HUES48 (cell line): ENCODE measurements around the gene FBXO11.
A peak's percentile ranks its signal among the peaks of the same experiment; 100 is the strongest.
"Not testable (repeated sequence)": the region's sequence is repeated elsewhere in the genome, so short reads cannot be mapped to it uniquely, and the experiment has no call there.

Source experiments
- H3K27ac ChIP-seq: one replicate; pipeline ENCODE4 v1.7.0; 2013; ENCODE audit warnings: low read depth, low read length, inconsistent platforms
- H3K27me3 ChIP-seq: 2 replicates; pipeline ENCODE4 v1.6.1; 2013; ENCODE audit warnings: mild to moderate bottlenecking, low read length; ENCODE audit not compliant: control insufficient read depth, insufficient read depth
- H3K36me3 ChIP-seq: 2 replicates; pipeline ENCODE4 v1.6.1; 2013; ENCODE audit warnings: low read length; ENCODE audit not compliant: control insufficient read depth, insufficient read depth
- H3K4me1 ChIP-seq: 2 replicates; pipeline ENCODE4 v1.6.1; 2013; ENCODE audit warnings: mild to moderate bottlenecking, low read length; ENCODE audit not compliant: control insufficient read depth, insufficient read depth
- H3K4me3 ChIP-seq: 2 replicates; pipeline ENCODE4 v1.5.1; 2013; ENCODE audit warnings: mild to moderate bottlenecking, low read depth, low read length
- H3K9ac ChIP-seq: 2 replicates; pipeline ENCODE4 v1.6.1; 2013; ENCODE audit warnings: mild to moderate bottlenecking, low read depth, low read length, moderate library complexity
- H3K9me3 ChIP-seq: 2 replicates; pipeline ENCODE4 v1.6.1; 2013; ENCODE audit warnings: low read length; ENCODE audit not compliant: control insufficient read depth, insufficient read depth

Gene FBXO11

GRCh38 chr2:47870641-47871540 is 35.4 kb downstream of the FBXO11 start:
- H3K27me3 ChIP-seq = no peaks in the 10 kb centered on the region
- H3K36me3 ChIP-seq = no peaks in the 10 kb centered on the region
- 0 out of 2 replicates have a peak overlapping the region, but pooled peaks have one; percentile 1 for H3K9ac ChIP-seq
- H3K27ac ChIP-seq = peak overlapping the region; percentile 38
- H3K9me3 ChIP-seq = no peaks in the 10 kb centered on the region
- H3K4me3 ChIP-seq = no peak overlapping the region
- peaks cover 38% of the 10 kb centered on the region for H3K4me1 ChIP-seq

DNA sequence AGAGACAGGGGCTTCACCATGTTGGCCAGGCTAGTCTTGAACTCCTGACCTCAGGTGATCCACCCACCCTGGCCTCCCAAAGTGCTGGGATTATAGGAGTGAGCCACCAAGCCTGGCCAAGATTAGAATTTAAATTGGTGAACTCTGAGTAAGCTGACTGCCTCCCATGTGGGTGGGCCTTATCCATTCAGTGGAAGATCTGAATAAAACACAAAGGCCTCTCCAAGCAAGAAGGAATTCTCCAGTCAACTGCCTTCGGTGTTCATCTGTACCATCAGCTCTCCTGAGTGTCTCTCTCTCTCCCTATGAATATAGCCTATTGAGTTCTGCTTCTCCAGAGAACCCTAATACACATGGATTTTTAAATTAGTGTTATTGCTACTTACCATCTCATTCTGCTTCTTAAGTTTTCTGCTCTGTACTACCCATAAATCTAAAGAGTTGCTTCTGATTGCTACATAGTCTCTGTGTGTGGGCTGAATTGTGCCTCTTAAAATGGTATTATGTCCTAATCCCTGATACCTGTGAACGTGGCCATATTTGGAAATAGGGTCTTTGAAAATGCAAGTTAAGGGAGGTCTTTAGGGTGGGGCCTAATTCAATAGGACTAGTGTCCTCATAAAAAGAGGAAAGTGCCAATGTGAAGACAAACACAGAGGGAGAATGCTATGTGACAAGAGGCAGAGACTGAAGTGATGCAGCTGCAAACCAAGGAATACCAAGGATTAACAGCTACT is 36.3 kb downstream of the FBXO11 start:
- no peaks in the 10 kb centered on the region for H3K36me3 ChIP-seq
- peak overlapping the region; percentile 38 for H3K27ac ChIP-seq
- H3K4me3 ChIP-seq = peak overlapping the region; percentile 1; the same call in 1 of the 2 replicates
- 0 out of 2 replicates have a peak overlapping the region, but pooled peaks have one; percentile 1 for H3K9ac ChIP-seq
- H3K27me3 ChIP-seq = no peaks in the 10 kb centered on the region
- H3K4me1 ChIP-seq = peaks cover 38% of the 10 kb centered on the region
- H3K9me3 ChIP-seq = no peaks in the 10 kb centered on the region

DNA sequence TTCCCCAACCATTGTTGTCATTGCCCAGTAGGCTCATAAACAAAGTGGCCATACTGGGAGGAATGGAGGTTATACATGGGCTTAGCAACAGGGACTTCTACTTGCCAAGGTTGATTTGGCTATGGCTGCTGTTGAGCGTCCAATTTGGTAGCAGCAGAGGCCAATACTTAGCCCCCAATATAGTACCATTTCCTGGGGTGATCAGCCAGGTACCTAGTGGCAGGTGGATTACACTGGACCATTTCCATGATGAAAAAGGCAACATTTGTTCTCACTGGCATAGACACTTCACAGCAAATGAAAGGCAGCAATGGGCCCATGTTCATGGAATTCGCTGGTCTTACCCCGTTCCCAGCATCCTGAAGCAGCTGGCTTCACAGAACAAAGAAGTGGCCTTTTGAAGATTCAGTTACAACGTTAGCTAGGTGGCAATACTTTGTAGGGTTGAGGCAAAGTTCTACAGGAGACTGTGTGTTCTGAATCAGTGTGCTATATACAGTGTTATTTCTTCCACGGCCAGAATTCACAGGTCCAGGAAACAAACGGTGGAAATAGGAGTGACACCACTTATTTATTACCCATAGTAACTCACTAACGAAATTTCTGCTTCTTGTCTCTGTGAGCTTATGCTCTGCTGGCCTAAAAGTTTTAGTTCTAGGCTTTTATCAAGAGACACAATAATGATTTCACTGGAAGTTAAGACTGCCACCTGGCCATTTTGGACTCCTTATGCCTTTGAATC is 37.5 kb downstream of the FBXO11 start:
- Histone ChIP-seq H3K4me3 (no peak overlapping the region), H3K9me3 (no peaks in the 10 kb centered on the region), H3K9ac (no peak overlapping the region), H3K27me3 (no peaks in the 10 kb centered on the region), H3K36me3 (no peaks in the 10 kb centered on the region), H3K4me1 (peaks cover 38% of the 10 kb centered on the region), H3K27ac (no peak overlapping the region)

GRCh38 chr2:47867205-47867604 is 39.1 kb downstream of the FBXO11 start:
- H3K27ac ChIP-seq = peak overlapping the region; percentile 8
- no peaks in the 10 kb centered on the region for H3K36me3 ChIP-seq
- H3K4me3 ChIP-seq = no peak overlapping the region
- no peaks in the 10 kb centered on the region for H3K27me3 ChIP-seq
- H3K9ac ChIP-seq = no peak overlapping the region
- H3K9me3 ChIP-seq = no peaks in the 10 kb centered on the region
- H3K4me1 ChIP-seq = peaks cover 29% of the 10 kb centered on the region

- Histone ChIP-seq H3K9ac (no peak overlapping the region), H3K27me3 (no peaks in the 10 kb centered on the region), H3K4me3 (no peak overlapping the region), H3K9me3 (no peaks in the 10 kb centered on the region), H3K4me1 (peaks cover 7% of the 10 kb centered on the region; the same call in 1 of the 2 replicates), H3K27ac (no peak overlapping the region), H3K36me3 (no peaks in the 10 kb centered on the region)
Measured at GRCh38 chr2:47864566-47864965, 41.7 kb downstream of the FBXO11 start.

- 0 out of 2 replicates have a peak, but pooled peaks cover 3% of the 10 kb centered on the region for H3K36me3 ChIP-seq
- no peaks in the 10 kb centered on the region; the same call in 1 of the 2 replicates for H3K4me1 ChIP-seq
- H3K27me3 ChIP-seq = no peaks in the 10 kb centered on the region
- H3K9me3 ChIP-seq = no peaks in the 10 kb centered on the region
- H3K9ac ChIP-seq = no peak overlapping the region
- no peak overlapping the region for H3K4me3 ChIP-seq
- H3K27ac ChIP-seq = no peak overlapping the region
Measured at GRCh38 chr2:47862949-47863348, 43.3 kb downstream of the FBXO11 start.

GRCh38 chr2:47853067-47853777 is 53.1 kb downstream of the FBXO11 start:
- not testable (repeated sequence) for H3K36me3 ChIP-seq, H3K4me3 ChIP-seq, H3K9me3 ChIP-seq, H3K27ac ChIP-seq, H3K4me1 ChIP-seq, H3K27me3 ChIP-seq, H3K9ac ChIP-seq

GRCh38 chr2:47850198-47850597 is 56.1 kb downstream of the FBXO11 start:
- H3K9me3 ChIP-seq = no peaks in the 10 kb centered on the region
- no peaks in the 10 kb centered on the region for H3K36me3 ChIP-seq
- no peak overlapping the region for H3K4me3 ChIP-seq
- H3K4me1 ChIP-seq = no peaks in the 10 kb centered on the region
- no peak overlapping the region for H3K27ac ChIP-seq
- H3K27me3 ChIP-seq = no peaks in the 10 kb centered on the region
- no peak overlapping the region for H3K9ac ChIP-seq

DNA sequence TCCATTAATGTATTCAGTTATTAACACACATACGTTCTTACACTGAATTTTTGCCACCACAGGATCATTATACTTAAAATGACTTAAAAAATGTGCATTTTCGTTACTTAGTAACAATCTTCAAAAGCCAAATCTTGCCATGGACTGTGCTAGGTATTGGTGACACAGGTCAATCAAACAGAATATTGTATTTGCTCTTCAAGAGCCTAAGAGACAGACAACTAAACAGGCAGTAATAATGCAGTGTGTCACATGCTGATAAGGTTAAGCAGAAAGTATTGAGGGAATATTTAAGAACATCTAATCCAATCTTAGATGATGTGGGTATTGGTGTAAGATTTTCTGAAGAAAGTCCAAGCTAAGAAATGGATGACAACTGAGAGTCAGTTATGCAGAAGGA is 56.9 kb downstream of the FBXO11 start:
- H3K9me3 ChIP-seq = no peaks in the 10 kb centered on the region
- H3K4me3 ChIP-seq = no peak overlapping the region
- no peaks in the 10 kb centered on the region for H3K27me3 ChIP-seq
- H3K9ac ChIP-seq = no peak overlapping the region
- H3K27ac ChIP-seq = no peak overlapping the region
- no peaks in the 10 kb centered on the region for H3K36me3 ChIP-seq
- no peaks in the 10 kb centered on the region for H3K4me1 ChIP-seq

- Histone ChIP-seq H3K36me3 (peaks cover 6% of the 10 kb centered on the region), H3K9me3 (no peaks in the 10 kb centered on the region), H3K4me3 (no peak overlapping the region), H3K27me3 (no peaks in the 10 kb centered on the region), H3K4me1 (no peaks in the 10 kb centered on the region), H3K27ac (no peak overlapping the region), H3K9ac (no peak overlapping the region)
Measured at GRCh38 chr2:47844162-47844561, 62.1 kb downstream of the FBXO11 start.
